HG03159 (cell line): ENCODE measurements around the gene RITA1.
A peak's percentile ranks its signal among the peaks of the same experiment; 100 is the strongest.
"Not testable (repeated sequence)": the region's sequence is repeated elsewhere in the genome, so short reads cannot be mapped to it uniquely, and the experiment has no call there.

ENCODE experiments used
- ATAC-seq: cut with Tn5 transposase; IDR thresholded peaks from one replicate; pipeline ENCODE4 v1.9.1; 2021; ENCODE audit warnings: mild to moderate bottlenecking, moderate library complexity; ENCODE audit not compliant: unreplicated experiment

Gene RITA1

DNA sequence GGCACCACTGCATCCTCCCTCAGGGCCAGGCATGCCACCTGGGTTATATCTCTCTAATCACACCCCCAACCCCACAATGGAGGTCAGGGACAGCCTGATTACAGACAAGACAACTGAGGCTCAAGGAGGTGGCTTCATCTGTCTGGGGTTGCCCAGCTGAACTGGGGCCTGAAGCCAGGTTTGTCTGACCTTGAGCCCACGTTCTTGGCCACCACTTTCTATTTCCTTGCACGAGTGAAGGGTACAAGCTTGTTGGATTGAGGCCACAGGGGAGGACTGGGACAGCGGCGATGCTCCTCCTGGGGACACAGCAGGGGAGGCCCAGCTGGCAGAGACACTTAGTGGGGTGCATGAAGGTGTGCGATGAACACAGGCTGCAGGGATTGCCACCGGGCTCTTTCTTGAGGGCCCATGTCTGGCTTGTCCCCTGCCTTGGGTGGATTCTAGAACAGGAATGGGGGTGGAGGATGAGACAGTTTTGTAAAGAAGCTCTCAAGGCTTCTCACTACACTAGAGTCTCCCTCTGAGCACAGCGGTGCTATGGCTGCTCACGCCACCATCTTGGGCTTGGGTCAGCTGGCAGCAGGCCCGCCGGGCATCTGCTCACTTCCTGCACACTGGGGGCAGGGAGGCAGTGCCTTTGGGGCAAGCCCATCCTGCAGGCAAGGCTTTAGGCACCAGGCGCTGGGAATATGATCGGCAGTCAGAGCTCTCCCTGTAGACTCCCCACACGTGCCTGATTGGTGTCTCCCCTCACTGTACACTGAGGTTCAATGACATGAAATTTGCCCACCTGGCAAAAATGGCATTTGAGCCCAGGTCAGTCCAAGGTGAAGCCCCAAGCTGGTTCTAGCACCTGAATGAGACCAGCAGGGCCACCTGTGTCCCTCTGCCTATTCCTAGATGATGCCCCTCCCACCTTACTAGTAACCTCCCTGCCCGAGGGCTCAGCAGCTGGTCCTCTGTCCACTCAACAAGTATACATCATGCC is 16.0 kb downstream of the RITA1 start:
- ATAC-seq: no peak

DNA sequence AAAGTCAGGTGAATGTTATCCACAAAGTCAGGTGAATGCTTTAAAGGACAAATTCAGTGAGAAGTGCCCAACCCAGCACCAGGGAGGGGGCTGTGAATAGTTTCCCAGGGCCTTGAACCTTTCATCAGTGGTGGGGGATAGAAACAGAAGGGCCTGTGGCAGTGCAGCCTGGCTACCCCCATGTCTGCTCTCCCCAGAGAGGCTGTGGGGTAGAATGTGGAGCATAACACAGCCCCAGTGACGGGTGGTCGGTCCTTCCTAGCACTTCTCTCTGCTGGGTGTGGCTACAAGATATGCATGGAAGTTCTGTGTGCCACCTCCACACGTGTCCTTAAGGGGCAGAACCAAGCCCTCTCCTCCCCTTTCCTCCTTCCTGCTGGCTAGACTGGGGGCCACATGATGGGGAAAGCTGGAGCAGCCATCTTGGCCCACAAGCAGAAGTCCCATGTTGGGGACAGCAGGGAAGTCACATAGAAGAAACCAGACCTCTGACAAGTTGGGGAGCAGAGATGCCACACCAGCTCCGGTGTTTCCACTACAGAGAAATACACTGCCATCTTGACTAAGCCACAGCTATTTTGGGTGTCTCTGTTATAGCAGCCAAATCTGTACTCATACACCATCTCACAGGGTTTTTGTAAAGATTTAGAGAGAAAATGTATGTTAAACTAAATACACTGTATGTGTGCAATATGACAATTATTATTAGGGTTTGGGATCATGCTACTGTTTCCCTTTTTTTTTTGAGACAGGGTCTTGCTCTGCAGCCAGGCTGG is 17.0 kb downstream of the RITA1 start:
- no peak for ATAC-seq

DNA sequence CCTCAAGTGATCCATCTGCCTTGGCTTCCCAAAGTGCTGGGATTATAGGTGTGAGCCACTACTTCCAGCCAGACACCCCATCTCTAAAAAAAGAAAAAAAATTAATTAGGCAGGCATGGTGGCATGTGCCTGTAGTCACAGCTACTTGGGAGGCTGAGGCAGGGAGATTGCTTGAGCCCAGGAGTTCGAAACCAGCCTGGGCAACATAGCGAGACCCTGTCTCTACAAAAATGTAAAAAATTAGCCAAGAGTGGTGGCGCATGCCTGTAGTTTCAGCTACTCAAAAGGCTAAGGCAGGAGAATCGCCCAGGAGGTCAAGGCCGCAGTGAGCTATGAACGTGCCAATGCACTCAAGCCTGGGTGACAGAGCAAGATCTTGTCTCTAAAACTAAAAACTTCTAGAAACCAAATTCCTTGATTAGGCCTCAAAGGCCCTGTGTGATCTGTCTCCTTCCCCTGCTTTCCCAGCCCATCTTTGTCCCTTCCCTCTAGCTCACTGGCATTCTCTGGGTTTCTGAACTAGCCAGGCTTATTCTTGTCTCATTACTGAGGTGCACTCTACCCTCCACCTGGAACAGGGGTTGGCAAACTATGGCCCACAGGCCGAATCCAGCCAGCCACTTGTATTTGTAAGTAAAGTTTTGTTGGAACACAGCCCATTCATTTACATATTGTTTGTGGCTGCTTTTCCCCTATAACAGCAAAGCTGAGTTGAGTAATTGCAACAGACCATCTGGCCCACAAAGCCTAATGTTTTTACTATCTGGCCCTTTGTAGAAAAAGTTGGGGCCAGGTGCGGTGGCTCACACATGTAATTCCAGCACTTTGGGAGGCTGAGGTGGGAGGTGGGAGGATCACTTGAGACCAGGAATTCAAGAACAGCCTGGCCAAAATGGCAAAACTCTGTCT is 18.6 kb downstream of the RITA1 start:
- ATAC-seq: no peak

DNA sequence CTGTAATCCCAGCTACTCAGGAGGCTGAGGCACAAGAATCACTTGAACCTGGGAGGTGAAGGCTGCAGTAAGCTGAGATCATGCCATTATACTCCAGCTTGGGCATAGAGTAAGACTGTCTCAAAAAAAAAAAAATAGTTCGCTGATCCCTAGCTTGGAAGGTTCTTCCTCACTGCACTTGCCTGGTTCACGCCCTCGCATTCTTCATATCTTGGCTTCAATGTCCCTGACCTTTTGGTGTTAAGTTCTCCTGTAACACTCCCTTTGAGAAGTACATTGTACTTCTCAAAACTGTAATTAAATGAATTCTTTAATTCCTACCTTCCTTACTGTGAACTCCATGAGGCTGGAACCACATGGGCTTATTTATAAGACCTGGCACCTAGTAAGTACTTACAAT is 19.3 kb downstream of the RITA1 start:
- ATAC-seq: no peak

DNA sequence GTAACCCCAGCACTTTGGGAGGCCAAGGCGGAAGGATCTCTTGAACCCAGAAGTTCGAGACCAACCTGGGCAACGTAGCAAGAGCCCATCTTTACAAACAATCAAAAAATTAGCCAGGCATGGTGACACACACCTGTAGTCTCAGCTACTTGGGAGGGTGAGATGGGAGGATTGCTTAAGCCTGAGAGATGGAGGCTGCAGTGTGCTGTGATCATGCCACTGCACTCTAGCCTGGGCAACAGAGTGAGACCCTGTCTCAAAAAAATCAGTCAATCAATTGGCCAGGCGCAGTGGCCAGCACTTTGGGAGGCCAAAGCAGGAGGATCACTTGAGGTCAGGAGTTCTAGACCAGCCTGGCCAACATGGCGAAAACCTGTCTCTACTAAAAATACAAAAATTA is 21.3 kb downstream of the RITA1 start:
- ATAC-seq: not testable (repeated sequence)

DNA sequence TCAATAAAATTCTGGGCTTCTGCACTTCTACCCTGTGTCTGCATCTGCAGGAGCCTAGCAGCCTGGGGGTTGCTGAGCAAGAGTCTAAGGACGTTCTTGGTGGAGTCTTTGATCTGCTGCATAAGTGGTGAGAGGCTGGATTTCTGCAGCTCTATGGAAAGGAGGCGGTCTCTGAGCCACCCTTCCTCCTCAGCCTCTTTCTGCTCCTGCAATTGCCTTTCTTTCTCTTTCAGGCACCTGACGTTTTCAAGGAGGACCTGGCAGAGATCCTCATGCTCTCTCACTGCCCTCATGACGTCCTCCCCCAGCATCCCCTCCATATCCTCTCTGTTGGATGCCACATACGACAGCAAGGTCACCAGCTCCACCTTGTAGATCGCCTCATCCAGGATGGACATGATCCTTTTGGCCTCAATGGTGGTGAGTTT is 22.1 kb downstream of the RITA1 start:
- ATAC-seq: no peak

DNA sequence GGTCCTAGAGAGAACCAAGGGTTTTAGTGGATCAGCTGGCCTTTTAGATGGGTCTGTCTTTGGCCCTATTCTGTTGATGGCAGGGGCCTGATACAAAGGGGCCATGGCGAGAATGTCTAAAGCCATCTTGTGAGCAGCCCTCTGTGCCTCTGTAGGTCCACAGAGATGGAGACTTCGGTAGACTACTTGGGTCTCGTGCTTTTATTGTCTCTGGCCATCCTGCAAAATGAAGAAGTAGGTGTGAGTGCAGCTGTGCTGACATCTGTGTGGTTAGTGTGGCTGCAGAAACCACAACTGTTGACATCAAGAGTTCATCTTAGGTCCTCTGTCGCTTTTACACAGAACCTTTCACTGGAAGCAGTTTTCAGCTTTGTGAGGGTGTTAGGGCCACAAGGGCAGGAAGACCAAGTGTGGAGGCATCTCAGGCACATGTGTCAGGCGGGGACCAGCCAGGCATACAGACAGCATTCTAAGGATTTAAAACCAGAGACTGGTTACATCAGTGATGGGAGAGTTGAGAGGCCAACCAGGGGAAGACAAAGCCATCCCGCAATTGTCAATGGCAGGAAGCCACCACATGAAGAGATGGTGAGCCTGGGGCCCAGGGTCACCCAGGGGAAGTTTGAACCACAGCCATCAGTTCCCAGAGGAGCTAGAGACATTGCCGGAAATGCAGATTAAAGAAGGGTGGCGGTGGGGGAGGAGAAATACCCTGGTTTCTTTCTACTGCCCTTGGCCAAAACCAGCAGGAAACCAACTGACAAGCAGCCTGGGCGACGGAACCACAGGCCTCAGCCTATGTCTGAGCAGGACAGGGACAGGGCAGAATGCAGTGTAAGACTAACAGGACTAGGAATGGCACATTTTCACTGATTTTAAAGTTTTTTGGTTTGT is 22.8 kb downstream of the RITA1 start:
- ATAC-seq: peak; percentile 73

DNA sequence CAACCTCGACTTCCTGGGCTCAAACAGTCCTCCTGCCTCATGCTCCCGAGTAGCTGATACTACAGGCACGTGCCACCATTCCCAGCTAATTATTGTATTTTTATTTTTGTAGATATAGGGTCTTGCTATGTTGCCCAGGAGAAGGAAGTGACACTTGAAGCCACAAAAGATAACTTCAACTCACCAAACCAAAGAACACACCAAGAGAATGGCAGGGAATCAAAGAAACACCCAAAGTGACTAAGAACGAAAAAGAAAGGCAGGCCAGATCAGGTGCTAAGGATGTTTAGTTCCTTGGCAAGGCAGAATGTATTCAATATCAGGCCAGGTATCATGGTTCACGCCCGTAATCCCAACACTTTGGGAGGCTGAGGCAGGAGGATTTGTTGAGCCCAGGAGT is 25.6 kb downstream of the RITA1 start:
- no peak for ATAC-seq

DNA sequence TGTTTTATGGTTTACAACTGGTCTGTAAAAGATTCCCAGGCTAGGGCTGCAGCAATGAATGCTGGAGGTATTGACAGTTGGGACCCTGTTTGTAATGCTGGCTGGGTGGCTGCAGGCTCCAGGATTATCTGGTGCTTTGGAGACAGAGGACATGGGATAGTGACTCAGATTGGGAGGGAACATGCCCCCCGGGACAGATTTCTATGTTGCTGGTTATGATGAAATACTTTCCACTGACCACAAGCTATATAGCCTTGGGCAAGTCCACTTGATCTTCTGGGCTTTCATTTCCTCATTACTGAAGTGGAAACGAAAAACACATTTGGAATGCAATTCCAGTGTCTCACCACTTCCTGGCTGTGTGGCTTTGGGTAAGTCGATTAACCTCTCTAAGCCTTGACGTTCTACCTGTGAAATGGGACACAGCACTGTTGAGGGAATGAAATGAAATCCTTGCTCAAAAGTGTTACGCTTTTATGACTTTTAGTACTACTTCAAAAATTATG is 29.4 kb downstream of the RITA1 start:
- ATAC-seq: peak; percentile 56

DNA sequence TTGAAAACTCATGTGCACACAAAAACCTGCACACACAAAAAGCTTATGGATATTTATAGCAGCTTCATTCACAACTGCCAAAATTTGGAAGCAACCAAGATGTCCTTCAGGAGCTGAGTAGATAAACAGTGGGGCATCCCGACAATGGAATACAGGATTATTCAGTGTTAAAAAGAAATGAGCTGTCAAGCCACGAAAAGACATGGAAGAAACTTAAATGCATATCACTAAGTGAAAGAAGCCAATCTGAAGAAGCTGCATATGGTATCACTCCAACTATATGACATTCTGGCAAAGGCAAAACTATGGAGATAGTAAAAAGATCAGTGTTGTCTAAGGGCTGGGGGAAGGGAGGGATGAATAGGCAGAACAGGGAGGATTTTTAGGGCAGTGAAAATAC is 30.5 kb downstream of the RITA1 start:
- no peak for ATAC-seq

DNA sequence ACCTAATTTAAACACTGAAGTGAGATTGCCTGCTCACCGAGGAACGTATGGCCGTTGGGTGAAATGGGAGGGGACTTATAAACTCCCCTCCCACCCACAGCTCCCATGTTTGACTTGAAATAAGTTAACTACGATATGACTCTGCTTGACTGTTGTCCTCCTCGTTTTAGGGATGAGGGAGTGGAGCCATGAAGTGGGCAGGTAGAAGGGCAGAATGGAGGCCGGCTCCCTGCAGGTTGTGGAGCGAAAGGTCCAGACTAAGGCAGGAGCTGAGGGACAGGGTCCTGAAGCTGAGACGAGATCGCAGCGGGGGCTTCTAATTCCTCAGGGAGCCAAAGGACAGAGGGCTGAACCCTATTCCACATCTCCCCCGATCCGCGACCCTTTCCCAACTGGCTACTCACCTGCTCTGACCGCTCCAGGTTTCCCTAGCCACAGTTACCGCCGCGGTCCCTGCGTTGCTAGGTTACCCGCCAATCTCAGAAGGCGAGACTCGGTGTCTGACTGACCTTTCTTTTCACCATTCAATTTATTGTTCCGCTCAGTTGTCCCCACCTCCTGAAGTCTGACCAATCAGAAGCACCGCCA is 35.2 kb downstream of the RITA1 start:
- peak; percentile 1 for ATAC-seq

DNA sequence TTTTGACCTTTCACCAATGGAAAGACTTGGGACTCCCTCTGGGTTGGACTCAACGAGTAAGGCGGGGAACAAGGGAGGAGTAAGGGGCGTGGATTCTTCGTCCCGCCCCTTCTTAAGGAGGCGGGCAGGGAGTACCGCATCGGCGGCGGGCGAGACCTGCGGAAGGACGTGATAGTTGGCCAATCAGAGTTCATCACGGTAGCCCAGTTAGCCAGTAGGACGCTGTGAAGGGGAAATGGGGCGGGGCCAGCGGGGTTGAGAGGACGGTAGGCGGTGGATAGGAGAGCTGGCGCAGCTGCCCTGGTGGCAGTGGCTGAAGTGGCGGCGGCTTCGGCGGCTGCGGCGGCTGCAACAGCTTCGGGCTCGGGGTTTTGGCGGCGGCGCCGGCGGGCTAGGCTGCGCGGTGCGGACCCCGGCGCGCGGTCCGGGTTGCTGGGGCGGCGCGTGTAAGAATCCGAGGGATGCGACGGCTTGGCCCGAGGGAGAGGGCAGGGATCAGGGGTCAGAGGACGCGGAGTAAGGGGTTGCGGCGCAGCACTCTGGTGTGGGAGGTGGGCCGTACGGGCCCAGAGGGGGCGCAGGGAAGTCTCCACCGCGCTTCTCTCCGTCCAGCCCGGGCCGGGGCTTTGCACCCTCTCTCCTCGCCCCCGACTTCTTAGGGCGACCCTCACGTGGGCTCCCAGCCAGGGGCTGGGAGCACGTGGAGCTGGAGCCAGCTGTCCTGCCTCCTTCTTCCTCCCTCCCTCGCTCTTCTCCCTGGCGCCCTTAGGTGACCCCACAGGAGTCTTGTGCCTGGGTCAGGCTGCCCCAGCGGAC is 35.9 kb downstream of the RITA1 start, which contains the start of gene TPCN1:
TSS of gene TPCN1 (plus strand) at position 284 of the 816 bp plus-strand sequence. CDS start 5,389 bp downstream, outside the sequence.
- peak; percentile 89 for ATAC-seq

DNA sequence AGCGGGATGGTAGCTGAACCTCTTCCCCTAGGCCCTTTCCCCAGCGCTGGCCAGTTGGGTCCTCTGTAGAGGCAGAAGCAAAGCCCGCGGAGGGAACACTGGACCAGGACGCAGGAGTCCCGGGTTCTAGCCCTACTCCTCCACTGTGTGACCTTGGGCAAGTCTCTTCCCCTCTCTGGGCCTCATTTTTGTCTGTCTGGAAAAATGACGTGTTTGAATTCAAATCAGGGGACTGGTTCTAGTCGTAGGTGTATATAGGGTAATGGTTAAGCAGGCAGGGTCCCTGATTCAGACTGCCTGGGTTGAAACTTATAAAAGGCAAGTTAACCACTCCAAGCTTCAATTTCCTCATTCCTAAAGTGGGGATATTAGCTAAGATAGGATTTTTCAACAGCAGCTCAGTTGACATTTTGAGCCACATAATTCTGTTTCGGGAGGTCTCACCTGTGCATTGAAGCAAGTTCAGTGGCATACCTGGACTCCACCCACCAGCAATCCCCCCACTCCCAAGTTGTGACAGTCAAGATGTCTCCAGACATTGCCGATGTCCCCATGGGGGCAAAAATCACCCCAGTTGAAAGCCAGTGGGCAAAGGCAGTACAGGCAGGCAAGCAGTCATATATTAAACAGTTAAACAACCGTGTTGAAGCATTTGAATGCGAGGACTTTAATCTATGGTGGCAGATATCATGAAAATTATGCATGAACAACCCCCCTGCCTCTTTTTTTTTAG is 36.6 kb downstream of the RITA1 start:
- ATAC-seq: no peak

DNA sequence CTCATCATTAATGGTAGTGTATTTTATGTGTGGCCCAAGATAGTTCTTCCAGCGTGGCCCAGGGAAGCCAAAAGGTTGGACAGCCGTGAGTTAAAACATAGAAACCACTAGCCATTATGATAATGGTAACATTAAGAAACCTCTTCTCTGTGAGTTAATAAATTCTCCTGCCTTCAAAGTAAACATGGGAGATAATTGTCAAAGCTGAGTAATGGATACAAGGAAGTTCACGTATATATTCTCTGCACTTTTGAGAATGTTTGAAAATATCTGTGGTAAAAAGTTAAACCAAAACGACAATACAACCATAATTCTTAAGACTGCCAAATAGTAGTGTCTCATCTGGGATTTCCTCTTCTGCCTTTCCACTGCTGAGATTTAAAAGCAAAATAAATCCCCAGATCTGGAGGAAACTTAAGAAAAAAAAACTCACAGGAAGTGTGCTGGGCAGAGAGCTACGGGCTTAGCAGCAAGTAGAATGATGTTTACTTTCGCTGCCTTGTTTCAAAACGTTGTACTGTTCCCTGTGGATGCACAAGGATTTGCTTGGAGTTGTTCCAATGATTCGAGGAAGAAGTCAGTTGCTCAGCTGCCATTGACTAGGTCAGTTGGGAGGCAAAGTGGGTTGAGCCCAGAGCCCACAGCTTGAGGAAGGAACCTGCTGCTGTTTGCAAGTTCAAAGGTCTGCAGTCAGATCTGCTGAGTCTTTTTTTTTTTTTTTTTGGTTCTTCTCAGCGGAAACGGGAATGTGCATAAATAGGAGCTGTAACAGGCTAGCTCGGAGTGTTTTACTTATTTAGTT is 37.4 kb downstream of the RITA1 start:
- ATAC-seq: no peak

DNA sequence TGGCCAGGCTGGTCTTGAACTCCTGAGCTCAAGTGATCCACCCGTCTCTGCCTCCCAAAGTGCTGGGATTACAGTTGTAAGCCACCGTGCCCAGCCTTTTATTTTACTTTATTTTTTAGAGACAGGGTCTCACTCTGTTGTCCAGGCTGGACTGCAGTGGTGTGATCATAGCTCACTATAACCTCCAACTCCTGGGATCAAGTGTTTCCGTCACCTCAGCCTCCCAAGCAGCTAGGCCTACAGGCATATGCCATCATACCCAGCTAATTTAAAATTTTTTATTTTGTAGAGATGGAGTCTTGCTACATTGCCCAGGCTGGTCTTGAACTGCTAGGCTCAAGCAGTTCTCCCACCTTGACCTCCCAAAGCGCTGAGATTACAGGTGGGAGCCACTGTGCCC is 39.4 kb downstream of the RITA1 start:
- ATAC-seq: no peak

DNA sequence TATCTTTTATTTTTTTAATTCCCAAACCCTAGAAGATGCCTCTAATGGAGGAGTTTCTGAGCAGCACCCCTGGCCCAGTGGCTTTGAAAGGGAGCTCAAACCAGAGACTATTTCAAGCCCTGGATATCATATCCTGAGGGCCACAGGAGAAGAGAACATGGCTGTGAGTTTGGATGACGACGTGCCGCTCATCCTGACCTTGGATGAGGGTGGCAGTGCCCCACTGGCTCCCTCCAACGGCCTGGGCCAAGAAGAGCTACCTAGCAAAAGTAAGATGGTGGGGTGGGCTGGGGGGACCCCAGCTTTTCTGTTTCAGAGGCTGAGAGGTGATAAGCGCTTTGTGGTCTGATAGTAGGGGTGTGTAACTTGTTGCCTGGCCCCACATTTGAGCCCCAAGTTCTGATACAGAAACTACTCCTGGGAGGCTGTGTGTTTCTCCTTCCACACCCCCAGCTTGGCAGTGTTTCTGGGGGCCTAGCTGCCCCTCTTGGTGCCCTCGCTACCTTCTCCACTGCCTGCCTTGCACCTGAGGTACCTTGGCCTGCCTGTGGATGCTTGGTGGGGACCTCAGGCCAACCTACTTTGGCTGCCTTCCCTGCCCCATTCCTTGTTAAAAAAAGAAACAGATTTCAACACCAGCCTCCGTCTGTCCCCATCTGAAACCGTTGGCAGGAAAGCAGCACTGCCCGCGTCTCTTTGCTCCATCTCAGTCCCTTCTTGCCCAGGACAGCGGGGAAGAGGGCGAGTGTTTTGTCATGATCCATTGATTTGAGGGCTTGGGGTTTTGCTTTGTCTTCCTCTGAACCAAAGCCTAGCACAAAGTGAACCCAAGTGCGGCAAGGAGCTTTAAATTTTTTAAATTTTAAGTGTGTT is 41.4 kb downstream of the RITA1 start:
- ATAC-seq: no peak
